Hepatocyte (in vitro differentiated cells): ENCODE results near the gene ZNF683.

Experiments used
- EZH2 ChIP-seq: fragments of 200-600 bp; sonication (generic); IDR thresholded peaks from 2 replicates; pipeline ENCODE4 v1.6.1; 2016; ENCODE audit warnings: antibody characterized with exemption, mild to moderate bottlenecking, borderline replicate concordance
- EZH2phosphoT487 ChIP-seq: fragments of 200-600 bp; sonication (generic); IDR thresholded peaks from one replicate; pipeline ENCODE4 v1.6.1; 2018; ENCODE audit warnings: antibody characterized with exemption, mild to moderate bottlenecking, low read depth, moderate library complexity; ENCODE audit not compliant: unreplicated experiment, severe bottlenecking
- TF ChIP-seq, protein P1 (sequence below): fragments of 200-600 bp; sonication (generic); IDR thresholded peaks from 2 replicates; pipeline ENCODE4 v1.5.1; 2016; ENCODE audit warnings: antibody characterized with exemption, mild to moderate bottlenecking; ENCODE audit not compliant: poor library complexity

DNA sequence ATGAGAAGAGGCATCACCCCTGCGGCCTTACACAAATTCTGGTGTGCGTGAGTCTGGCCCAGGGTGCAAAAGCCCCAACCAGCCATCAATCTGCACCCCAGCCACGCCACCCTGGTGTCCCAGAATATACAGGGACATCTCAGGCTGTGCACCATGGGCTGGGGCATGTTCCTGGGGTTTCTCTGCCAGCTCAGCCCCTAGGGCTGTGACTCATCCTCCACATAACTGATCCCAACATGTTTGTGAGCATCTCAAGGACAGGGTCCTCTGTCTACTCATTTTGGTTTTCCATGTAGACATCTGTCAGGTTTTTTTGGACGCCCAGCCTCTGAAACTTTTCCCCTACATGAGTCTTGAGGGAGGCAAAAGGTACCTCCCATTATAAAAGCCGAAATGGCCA lies 511 bp downstream of the ZNF683 start:
- TF ChIP-seq, protein P1, sequence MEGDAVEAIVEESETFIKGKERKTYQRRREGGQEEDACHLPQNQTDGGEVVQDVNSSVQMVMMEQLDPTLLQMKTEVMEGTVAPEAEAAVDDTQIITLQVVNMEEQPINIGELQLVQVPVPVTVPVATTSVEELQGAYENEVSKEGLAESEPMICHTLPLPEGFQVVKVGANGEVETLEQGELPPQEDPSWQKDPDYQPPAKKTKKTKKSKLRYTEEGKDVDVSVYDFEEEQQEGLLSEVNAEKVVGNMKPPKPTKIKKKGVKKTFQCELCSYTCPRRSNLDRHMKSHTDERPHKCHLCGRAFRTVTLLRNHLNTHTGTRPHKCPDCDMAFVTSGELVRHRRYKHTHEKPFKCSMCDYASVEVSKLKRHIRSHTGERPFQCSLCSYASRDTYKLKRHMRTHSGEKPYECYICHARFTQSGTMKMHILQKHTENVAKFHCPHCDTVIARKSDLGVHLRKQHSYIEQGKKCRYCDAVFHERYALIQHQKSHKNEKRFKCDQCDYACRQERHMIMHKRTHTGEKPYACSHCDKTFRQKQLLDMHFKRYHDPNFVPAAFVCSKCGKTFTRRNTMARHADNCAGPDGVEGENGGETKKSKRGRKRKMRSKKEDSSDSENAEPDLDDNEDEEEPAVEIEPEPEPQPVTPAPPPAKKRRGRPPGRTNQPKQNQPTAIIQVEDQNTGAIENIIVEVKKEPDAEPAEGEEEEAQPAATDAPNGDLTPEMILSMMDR: no peak
- TF ChIP-seq EZH2 (no peak), EZH2phosphoT487 (no peak)
